HepG2 (cell line): ENCODE data around the gene ZCCHC4. TPM values are rescaled to one million over a fixed set of nuclear protein-coding genes. Genes with fewer than 3 reads are reported as not detected.

Experiments
- ARNT ChIP-seq: fragments of 450-650 bp; IDR thresholded peaks from 2 replicates; pipeline ENCODE4 v1.6.1; 2017
- BCL6 ChIP-seq: IDR thresholded peaks from 2 replicates; pipeline ENCODE4 v1.6.1; 2016; ENCODE audit warnings: missing genetic modification reagents, missing compliant biosample characterization
- FOXJ3 ChIP-seq: sonication (generic); formaldehyde crosslinking; IDR thresholded peaks from 2 replicates; pipeline ENCODE4 v1.4.0; 2020; ENCODE audit warnings: missing genetic modification reagents, mild to moderate bottlenecking, borderline replicate concordance
- HMG20A ChIP-seq: IDR thresholded peaks from 2 replicates; pipeline ENCODE4 v1.6.1; 2016; ENCODE audit warnings: borderline replicate concordance
- SOX13 ChIP-seq, 3 experiments: fragments of 450-650 bp in 1 of 3; sonication (generic) in 1 of 3; formaldehyde crosslinking in 1 of 3; IDR thresholded peaks in 2 of 3; conservative IDR thresholded peaks in 1 of 3; 2 replicates each; pipeline versions ENCODE4 v1.5.0 to v1.6.1; 2016 to 2020; ENCODE audit warnings: antibody characterized with exemption in 1 of 3, mild to moderate bottlenecking in 1 of 3, missing compliant biosample characterization in 1 of 3, missing genetic modification reagents in 1 of 3, moderate library complexity in 1 of 3
- SP1 ChIP-seq, 2 experiments: fragments of 450-650 bp in 1 of 2; sonication (generic) in 1 of 2; formaldehyde crosslinking in 1 of 2; IDR thresholded peaks; 2 replicates each; pipeline versions ENCODE4 v1.4.0 to v1.6.1; 2016 to 2020; ENCODE audit warnings: missing genetic modification reagents in 1 of 2
- SP5 ChIP-seq: IDR thresholded peaks from 2 replicates; pipeline ENCODE4 v1.6.1; 2016; ENCODE audit warnings: low read depth, borderline replicate concordance
- TAF15 ChIP-seq: fragments of 200-400 bp; formaldehyde crosslinking; IDR thresholded peaks from one replicate; pipeline ENCODE4 v1.6.1; 2018; ENCODE audit warnings: mild to moderate bottlenecking, low read depth, low read length; ENCODE audit not compliant: poor library complexity, severe bottlenecking
- TBP ChIP-seq: sonication (generic); formaldehyde crosslinking; IDR thresholded peaks from 2 replicates; pipeline ENCODE4 v1.5.0; 2020; ENCODE audit warnings: missing genetic modification reagents
- YEATS4 ChIP-seq: sonication (generic); formaldehyde crosslinking; IDR thresholded peaks from 2 replicates; pipeline ENCODE4 v1.4.0; 2020; ENCODE audit warnings: missing genetic modification reagents, borderline replicate concordance
- ZFP41 ChIP-seq: sonication (generic); formaldehyde crosslinking; IDR thresholded peaks from 2 replicates; pipeline ENCODE4 v1.4.0; 2020; ENCODE audit warnings: mild to moderate bottlenecking, missing genetic modification reagents, borderline replicate concordance
- ZMYM2 ChIP-seq: sonication (generic); formaldehyde crosslinking; IDR thresholded peaks from 2 replicates; pipeline ENCODE4 v1.8.0; 2022; ENCODE audit warnings: mild to moderate bottlenecking, missing genetic modification reagents
- ZNF331 ChIP-seq: sonication (generic); formaldehyde crosslinking; IDR thresholded peaks from 2 replicates; pipeline ENCODE4 v1.4.0; 2020; ENCODE audit warnings: missing genetic modification reagents
- ZNF546 ChIP-seq: sonication (generic); formaldehyde crosslinking; conservative IDR thresholded peaks from 2 replicates; pipeline ENCODE4 v1.8.1; 2023; ENCODE audit warnings: mild to moderate bottlenecking, missing genetic modification reagents
- ZNF782 ChIP-seq: sonication (generic); formaldehyde crosslinking; IDR thresholded peaks from 2 replicates; pipeline ENCODE4 v1.4.0; 2020; ENCODE audit warnings: missing genetic modification reagents, mild to moderate bottlenecking, borderline replicate concordance
- polyA plus RNA-seq, 8 experiments: library from polyadenylated mRNA; depleted of rRNA in 3 of 8; stranded (reverse) in 7 of 8; unstranded in 1 of 8; fragments of >200 nt; fragmentation: Illumina TruSeq in 4 of 8; extraction: Trizol in 4 of 8; gene quantifications; 2 replicates each; pipeline versions ENCODE4 v1.2.1 to v1.2.3, GENCODE V29; 2011 to 2016; ENCODE audit warnings: low read depth in 4 of 8, missing spikeins in 1 of 8, mixed read lengths in 1 of 8; ENCODE audit not compliant: insufficient read depth in 1 of 8
- total RNA-seq, 5 experiments: library from RNA; depleted of rRNA; stranded (reverse); fragments of >200 nt; fragmentation: Illumina TruSeq; extraction: Trizol; gene quantifications; 2 replicates each; pipeline ENCODE4 v1.2.3, GENCODE V29; 2016; ENCODE audit warnings: low read depth in 1 of 5
- TF ChIP-seq, protein P1 (sequence below), 2 experiments: sonication (generic) in 1 of 2; formaldehyde crosslinking in 1 of 2; IDR thresholded peaks; 2 replicates each; pipeline versions ENCODE4 v1.6.1 to v1.9.0; 2014 to 2022; ENCODE audit warnings: antibody characterized with exemption in 1 of 2, borderline replicate concordance in 1 of 2, inconsistent platforms in 1 of 2, low read depth in 1 of 2, missing genetic modification reagents in 1 of 2
- TF ChIP-seq, protein P2 (sequence below): sonication (generic); formaldehyde crosslinking; IDR thresholded peaks from 2 replicates; pipeline ENCODE4 v1.8.1; 2023; ENCODE audit warnings: mild to moderate bottlenecking, missing genetic modification reagents
- TF ChIP-seq, protein P3 (sequence below): sonication (generic); formaldehyde crosslinking; IDR thresholded peaks from 2 replicates; pipeline ENCODE4 v1.8.0; 2022; ENCODE audit warnings: mild to moderate bottlenecking, missing genetic modification reagents
- TF ChIP-seq, protein P4 (sequence below): sonication (generic); formaldehyde crosslinking; IDR thresholded peaks from 2 replicates; pipeline ENCODE4 v1.4.0; 2020; ENCODE audit warnings: missing genetic modification reagents, borderline replicate concordance

The ZCCHC4 gene
- total and polyA plus RNA-seq, 2 of the 13 experiments (the other 11 are each of a cell fraction or from before 2014, with no cell fraction given): 13.2 to 15.0 TPM

DNA sequence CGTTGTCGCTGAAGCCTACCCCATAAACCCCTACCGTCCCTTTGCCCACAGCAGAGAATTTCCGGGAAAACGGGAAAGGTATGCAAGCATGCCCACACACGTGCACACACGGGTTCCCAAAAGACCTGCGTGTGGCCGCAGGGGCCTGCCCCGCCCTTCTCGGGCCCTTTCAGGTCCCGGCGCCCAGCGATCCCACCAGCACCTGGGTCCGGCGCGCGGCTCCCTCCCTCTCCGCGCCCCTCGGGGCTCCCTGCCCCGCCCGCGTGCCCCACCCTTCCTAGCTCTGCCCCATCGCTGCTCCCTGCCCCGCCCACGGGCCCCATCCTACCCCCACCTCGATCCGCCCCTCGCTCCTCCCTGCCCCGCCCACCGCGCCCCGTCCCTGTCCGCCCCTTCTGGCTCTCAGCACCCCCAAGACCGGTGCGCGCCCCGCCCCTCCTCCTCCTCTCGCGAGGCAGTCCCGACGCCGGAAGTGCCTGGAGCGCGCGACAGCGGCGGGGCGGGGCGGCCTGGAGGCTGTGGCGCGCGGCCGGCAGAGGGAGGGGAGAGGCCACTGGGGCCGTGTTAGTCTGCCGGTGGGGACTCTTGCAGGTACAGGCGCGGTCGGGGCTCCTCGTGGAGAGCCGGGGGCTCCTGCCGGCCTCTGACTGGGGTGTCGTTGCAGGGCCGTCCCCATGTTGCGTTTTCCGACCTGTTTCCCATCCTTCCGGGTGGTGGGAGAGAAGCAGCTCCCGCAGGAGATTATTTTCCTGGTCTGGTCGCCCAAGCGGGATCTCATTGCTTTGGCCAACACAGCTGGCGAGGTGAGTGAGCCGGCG, 64.4 kb downstream of the ZCCHC4 start, which contains the start of gene ANAPC4 (continued):
- TF ChIP-seq, protein P1, sequence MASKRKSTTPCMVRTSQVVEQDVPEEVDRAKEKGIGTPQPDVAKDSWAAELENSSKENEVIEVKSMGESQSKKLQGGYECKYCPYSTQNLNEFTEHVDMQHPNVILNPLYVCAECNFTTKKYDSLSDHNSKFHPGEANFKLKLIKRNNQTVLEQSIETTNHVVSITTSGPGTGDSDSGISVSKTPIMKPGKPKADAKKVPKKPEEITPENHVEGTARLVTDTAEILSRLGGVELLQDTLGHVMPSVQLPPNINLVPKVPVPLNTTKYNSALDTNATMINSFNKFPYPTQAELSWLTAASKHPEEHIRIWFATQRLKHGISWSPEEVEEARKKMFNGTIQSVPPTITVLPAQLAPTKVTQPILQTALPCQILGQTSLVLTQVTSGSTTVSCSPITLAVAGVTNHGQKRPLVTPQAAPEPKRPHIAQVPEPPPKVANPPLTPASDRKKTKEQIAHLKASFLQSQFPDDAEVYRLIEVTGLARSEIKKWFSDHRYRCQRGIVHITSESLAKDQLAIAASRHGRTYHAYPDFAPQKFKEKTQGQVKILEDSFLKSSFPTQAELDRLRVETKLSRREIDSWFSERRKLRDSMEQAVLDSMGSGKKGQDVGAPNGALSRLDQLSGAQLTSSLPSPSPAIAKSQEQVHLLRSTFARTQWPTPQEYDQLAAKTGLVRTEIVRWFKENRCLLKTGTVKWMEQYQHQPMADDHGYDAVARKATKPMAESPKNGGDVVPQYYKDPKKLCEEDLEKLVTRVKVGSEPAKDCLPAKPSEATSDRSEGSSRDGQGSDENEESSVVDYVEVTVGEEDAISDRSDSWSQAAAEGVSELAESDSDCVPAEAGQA (IDR thresholded peaks at IDR 0.05; ENCODE audit: low read depth): no peak
- TF ChIP-seq, protein P1 (CRISPR knock-in tag; IDR thresholded peaks at IDR 0.05; ENCODE audit: borderline replicate concordance): no peak
- TF ChIP-seq SP1 (IDR thresholded peaks at IDR 0.05): no peak
- peak; percentile 63; the same call in 1 of the 2 replicates for TF ChIP-seq SP1 (CRISPR knock-in tag; IDR thresholded peaks at IDR 0.05)
- TF ChIP-seq SP5 (CRISPR knock-in tag): no peak; the same call in none of the 2 replicates
- TF ChIP-seq, protein P2, sequence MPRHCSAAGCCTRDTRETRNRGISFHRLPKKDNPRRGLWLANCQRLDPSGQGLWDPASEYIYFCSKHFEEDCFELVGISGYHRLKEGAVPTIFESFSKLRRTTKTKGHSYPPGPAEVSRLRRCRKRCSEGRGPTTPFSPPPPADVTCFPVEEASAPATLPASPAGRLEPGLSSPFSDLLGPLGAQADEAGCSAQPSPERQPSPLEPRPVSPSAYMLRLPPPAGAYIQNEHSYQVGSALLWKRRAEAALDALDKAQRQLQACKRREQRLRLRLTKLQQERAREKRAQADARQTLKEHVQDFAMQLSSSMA (CRISPR knock-in tag): no peak
- no peak for TF ChIP-seq HMG20A
- peak; percentile 68; the same call in 1 of the 2 replicates for TF ChIP-seq YEATS4 (CRISPR knock-in tag)
- no peak for TF ChIP-seq TAF15
- TF ChIP-seq BCL6 (CRISPR knock-in tag): no peak; the same call in 1 of the 2 replicates
- TF ChIP-seq ZNF331 (CRISPR knock-in tag): no peak
- 0 out of 2 replicates have a peak, but pooled peaks have one; percentile 37 for TF ChIP-seq ZNF546 (CRISPR knock-in tag)
- no peak for TF ChIP-seq ARNT
- TF ChIP-seq FOXJ3 (CRISPR knock-in tag): no peak
- TF ChIP-seq SOX13 (IDR thresholded peaks at IDR 0.05): no peak
- no peak for TF ChIP-seq SOX13 (CRISPR knock-in tag; conservative IDR thresholded peaks at IDR 0.05 in 1 of 2, IDR thresholded peaks at IDR 0.05 in 1 of 2)
- TF ChIP-seq, protein P3, sequence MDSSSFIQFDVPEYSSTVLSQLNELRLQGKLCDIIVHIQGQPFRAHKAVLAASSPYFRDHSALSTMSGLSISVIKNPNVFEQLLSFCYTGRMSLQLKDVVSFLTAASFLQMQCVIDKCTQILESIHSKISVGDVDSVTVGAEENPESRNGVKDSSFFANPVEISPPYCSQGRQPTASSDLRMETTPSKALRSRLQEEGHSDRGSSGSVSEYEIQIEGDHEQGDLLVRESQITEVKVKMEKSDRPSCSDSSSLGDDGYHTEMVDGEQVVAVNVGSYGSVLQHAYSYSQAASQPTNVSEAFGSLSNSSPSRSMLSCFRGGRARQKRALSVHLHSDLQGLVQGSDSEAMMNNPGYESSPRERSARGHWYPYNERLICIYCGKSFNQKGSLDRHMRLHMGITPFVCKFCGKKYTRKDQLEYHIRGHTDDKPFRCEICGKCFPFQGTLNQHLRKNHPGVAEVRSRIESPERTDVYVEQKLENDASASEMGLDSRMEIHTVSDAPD (CRISPR knock-in tag): no peak
- no peak for TF ChIP-seq TBP (CRISPR knock-in tag)
- TF ChIP-seq ZMYM2: no peak
- TF ChIP-seq ZFP41 (CRISPR knock-in tag): no peak
- TF ChIP-seq, protein P4, sequence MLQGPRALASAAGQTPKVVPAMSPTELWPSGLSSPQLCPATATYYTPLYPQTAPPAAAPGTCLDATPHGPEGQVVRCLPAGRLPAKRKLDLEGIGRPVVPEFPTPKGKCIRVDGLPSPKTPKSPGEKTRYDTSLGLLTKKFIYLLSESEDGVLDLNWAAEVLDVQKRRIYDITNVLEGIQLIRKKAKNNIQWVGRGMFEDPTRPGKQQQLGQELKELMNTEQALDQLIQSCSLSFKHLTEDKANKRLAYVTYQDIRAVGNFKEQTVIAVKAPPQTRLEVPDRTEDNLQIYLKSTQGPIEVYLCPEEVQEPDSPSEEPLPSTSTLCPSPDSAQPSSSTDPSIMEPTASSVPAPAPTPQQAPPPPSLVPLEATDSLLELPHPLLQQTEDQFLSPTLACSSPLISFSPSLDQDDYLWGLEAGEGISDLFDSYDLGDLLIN (CRISPR knock-in tag): no peak
- TF ChIP-seq ZNF782 (CRISPR knock-in tag): no peak; the same call in 1 of the 2 replicates
